GM21360 (cell line): Measurements from ENCODE around the gene INSRR.

ENCODE experiments used
- ATAC-seq: cut with Tn5 transposase; IDR thresholded peaks from one replicate; pipeline ENCODE4 v1.9.1; 2021; ENCODE audit warnings: mild to moderate bottlenecking, moderate library complexity; ENCODE audit not compliant: unreplicated experiment

Gene INSRR

GRCh38 chr1:156894711-156895454 is 36.0 kb upstream of the INSRR start:
- no peak for ATAC-seq

GRCh38 chr1:156894001-156894400 is 35.1 kb upstream of the INSRR start:
- ATAC-seq: no peak

GRCh38 chr1:156893048-156893953 is 34.4 kb upstream of the INSRR start, which contains the start of gene PEAR1:
Gene PEAR1, plus strand, starts transcription at chr1:156893718. Its CDS starts 10,209 bp downstream, at chr1:156903927.
- ATAC-seq: no peak

GRCh38 chr1:156892190-156893047 is 33.5 kb upstream of the INSRR start:
- ATAC-seq: no peak

DNA sequence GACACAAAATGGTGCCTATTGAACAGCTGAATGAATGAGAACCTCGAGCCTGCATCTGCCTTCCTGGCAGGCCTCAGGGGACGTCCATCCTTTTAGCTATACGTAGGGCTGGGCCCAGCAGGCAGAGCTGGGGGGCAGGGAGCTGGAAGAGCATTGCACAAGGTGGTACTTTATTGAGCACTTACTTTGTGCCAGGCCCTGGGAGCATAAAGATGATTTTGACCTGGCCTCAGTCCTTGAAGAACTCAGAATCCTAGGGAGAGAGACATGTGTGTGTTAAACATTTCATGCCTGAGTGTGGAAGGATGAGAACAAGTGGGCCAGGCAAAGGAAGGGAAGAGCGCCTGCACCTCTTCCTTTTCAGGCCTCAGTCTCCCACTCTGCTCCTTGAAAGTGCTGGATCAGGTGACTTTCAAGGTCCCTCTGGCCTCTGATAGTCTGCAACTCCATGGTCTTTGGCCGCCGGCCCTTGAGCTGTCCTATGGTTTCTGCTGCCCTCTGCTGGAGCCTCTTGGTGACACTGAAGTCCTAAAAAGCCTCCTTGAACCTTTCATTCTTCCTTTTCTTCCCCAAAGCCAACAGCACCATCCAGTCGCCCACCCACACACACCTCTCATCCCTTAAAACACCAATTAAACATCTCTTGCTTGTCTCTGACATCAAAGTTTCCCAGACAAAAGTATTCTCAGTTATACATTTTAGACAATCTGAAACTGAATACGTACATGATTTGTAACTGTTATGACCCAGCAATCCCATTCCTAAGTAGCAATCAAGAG is 31.1 kb upstream of the INSRR start:
- no peak for ATAC-seq

DNA sequence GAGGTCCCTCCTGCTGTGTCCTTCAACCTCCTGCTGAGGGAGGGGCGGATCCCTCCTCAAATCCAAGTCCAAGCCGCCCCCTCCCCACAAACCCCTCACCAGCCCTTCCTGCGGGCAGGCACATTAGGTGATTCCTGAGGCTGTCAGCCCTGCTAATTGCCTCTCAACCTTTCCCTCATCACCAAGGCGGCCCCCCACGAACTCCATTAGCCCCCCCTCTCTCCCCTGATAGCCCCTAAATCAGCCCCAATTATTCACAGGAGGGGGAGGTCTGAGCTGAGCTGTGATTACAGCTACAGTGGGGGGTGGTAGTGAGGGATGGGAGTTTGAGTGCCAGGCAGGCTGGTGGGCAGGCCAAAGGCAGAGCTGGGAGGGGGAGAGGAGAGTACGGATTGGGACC is 28.8 kb upstream of the INSRR start:
- ATAC-seq: no peak

- ATAC-seq: no peak
Measured at GRCh38 chr1:156887317-156887716, 28.4 kb upstream of the INSRR start.

- ATAC-seq: no peak
Measured at GRCh38 chr1:156886583-156887281, 27.8 kb upstream of the INSRR start.

- ATAC-seq: no peak
Measured at GRCh38 chr1:156885880-156886355, 27.0 kb upstream of the INSRR start.

DNA sequence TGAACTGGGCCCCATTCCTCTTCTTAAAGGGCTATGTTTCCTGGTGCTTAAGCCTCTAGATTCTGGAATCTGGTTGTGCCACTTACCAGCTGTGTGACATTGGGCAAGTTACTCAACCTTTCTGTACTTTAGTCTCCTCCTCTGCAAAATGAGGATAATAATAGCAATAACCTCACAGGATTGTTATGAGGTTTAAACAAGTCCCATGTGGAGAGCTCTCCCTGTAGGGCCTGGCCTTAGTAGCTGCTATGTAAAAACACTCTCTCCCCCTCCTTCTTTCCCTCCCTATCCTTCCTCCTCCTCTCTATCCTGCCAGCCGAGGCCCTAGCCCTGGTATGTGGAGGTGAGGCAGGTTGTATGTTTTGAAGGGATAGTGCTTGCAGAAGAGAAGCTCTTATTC is 26.4 kb upstream of the INSRR start:
- no peak for ATAC-seq

DNA sequence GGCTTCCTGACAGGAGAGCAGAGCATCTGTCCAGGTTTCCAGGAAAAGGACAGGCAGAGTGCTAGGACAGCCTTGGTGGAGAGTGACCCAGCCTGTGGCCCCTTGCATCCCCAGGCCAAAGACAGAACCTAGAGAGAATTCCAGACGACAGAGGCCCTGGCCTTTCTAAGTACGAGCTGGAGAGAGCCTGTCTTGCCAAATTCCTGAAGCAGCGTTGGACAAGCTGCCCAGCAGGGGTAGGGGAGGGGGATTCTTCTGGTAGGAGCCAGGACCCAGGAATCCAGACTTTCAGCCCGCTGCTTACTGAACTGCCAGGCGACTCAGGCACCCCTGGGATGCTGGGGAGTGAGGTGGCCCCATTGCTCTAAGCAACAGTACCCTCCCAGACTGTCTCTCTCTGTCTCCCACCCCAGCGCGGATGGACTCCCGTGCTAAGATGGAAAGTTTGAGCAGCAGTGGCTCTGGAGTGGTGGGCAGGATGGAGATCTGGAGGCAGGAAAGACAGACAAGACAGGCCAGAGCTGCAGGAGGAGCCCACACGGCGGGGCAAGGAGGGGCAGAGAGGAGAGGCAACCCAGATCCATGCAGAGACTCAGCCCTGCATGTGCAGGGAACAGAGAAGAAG is 25.8 kb upstream of the INSRR start:
- no peak for ATAC-seq

GRCh38 chr1:156883919-156884318 is 25.0 kb upstream of the INSRR start:
- no peak for ATAC-seq

- ATAC-seq: no peak
Measured at GRCh38 chr1:156882543-156882942, 23.6 kb upstream of the INSRR start.

- ATAC-seq: no peak
Measured at GRCh38 chr1:156881663-156882062, 22.7 kb upstream of the INSRR start.

- no peak for ATAC-seq
Measured at GRCh38 chr1:156881101-156881500, 22.2 kb upstream of the INSRR start.

DNA sequence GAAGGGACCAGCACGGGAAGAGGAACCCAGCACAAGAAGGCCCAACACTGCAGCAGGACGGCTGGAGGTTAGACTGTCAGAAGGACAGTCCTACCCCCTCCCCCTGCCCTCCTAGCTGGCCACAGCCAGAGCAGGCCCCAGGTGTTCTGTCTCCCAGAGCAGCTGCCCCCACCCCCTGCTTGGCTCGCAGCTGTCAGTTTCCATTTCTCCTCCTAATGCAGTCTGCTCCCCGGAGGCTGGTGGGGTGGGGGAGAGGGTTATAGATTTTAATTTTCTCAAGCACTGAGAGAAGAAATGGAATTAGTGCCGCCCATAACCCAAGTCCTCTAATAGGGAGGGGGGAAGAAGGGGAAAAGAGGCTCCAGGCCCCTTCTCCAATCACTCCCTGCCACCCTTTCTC is 21.6 kb upstream of the INSRR start:
- ATAC-seq: no peak

DNA sequence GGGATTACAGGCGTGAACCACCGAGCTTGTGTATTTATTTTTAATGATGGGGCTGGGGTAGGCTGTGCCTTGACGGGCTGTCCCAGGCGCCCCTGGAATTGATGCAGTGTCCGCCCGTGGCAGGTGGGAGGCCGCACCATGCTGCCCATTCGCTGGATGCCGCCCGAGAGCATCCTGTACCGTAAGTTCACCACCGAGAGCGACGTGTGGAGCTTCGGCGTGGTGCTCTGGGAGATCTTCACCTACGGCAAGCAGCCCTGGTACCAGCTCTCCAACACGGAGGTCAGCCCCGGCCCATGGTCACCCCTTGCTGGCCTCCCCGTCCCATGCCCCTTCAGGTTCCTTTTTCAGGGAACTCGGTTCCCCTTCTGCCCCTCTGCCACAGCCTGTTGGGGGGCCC is 21.0 kb upstream of the INSRR start:
- no peak for ATAC-seq

- no peak for ATAC-seq
Measured at GRCh38 chr1:156877433-156878170, 18.7 kb upstream of the INSRR start.
